H9 (cell line): ENCODE results near the gene TARBP2. TPM values are rescaled to one million over a fixed set of nuclear protein-coding genes. Genes with fewer than 3 reads are reported as not detected.

Source experiments
- DNase-seq: peaks from one replicate; pipeline ENCODE4 v3.0.0-alpha.2; 2017
- H2AFZ ChIP-seq: one replicate; pipeline ENCODE4 v1.6.1; 2013; ENCODE audit warnings: mild to moderate bottlenecking, low read length, control low read depth, moderate library complexity
- H2AK5ac ChIP-seq: 2 replicates; pipeline ENCODE4 v1.6.1; 2013; ENCODE audit warnings: low read length, control low read depth, mixed read lengths; ENCODE audit not compliant: insufficient read length
- H2BK120ac ChIP-seq: one replicate; pipeline ENCODE4 v1.6.1; 2013; ENCODE audit warnings: low read depth, mild to moderate bottlenecking, low read length, control low read depth, inconsistent platforms; ENCODE audit not compliant: poor library complexity, severe bottlenecking
- H2BK12ac ChIP-seq: 2 replicates; pipeline ENCODE4 v1.6.1; 2013; ENCODE audit warnings: low read length, control low read depth, mixed read lengths, low read depth; ENCODE audit not compliant: insufficient read length
- H2BK15ac ChIP-seq: 2 replicates; pipeline ENCODE4 v1.6.1; 2013; ENCODE audit warnings: low read depth, low read length, control low read depth
- H2BK20ac ChIP-seq: one replicate; pipeline ENCODE4 v1.6.1; 2013; ENCODE audit warnings: low read depth, mild to moderate bottlenecking, low read length, control low read depth, inconsistent platforms; ENCODE audit not compliant: poor library complexity, severe bottlenecking
- H2BK5ac ChIP-seq: 2 replicates; pipeline ENCODE4 v1.6.1; 2013; ENCODE audit warnings: low read length, control low read depth, mixed read lengths; ENCODE audit not compliant: insufficient read length
- H3K14ac ChIP-seq: 2 replicates; pipeline ENCODE4 v1.6.1; 2013; ENCODE audit warnings: low read length, control low read depth; ENCODE audit not compliant: insufficient read depth
- H3K18ac ChIP-seq: 2 replicates; pipeline ENCODE4 v1.6.1; 2013; ENCODE audit warnings: low read depth, mild to moderate bottlenecking, mixed read lengths, low read length, control low read depth; ENCODE audit not compliant: insufficient read length
- H3K23ac ChIP-seq: 2 replicates; pipeline ENCODE4 v1.6.1; 2013; ENCODE audit warnings: low read length, control low read depth, mixed read lengths, low read depth; ENCODE audit not compliant: insufficient read length
- H3K23me2 ChIP-seq: 2 replicates; pipeline ENCODE4 v1.6.1; 2013; ENCODE audit warnings: low read depth, mild to moderate bottlenecking, mixed read lengths, low read length, control low read depth; ENCODE audit not compliant: insufficient read length, poor library complexity, severe bottlenecking
- H3K27ac ChIP-seq: 2 replicates; pipeline ENCODE4 v1.5.1; 2013; ENCODE audit warnings: low read length, control low read depth, mixed read lengths, low read depth; ENCODE audit not compliant: insufficient read length
- H3K27me3 ChIP-seq: 2 replicates; pipeline ENCODE4 v1.6.1; 2013; ENCODE audit warnings: low read length, control low read depth, inconsistent platforms; ENCODE audit not compliant: insufficient read depth
- H3K4ac ChIP-seq: 2 replicates; pipeline ENCODE4 v1.6.1; 2013; ENCODE audit warnings: low read depth, mild to moderate bottlenecking, control low read depth, inconsistent platforms, low read length, moderate library complexity
- H3K4me1 ChIP-seq: 2 replicates; pipeline ENCODE4 v1.6.1; 2013; ENCODE audit warnings: low read length, control low read depth, inconsistent platforms; ENCODE audit not compliant: insufficient read depth
- H3K4me2 ChIP-seq: 2 replicates; pipeline ENCODE4 v1.6.1; 2013; ENCODE audit warnings: low read length, control low read depth, mixed read lengths; ENCODE audit not compliant: insufficient read length, insufficient read depth
- H3K56ac ChIP-seq: 2 replicates; pipeline ENCODE4 v1.6.1; 2013; ENCODE audit warnings: low read depth, mild to moderate bottlenecking, mixed read lengths, low read length, control low read depth; ENCODE audit not compliant: insufficient read length
- H3K79me1 ChIP-seq: 2 replicates; pipeline ENCODE4 v1.6.1; 2013; ENCODE audit warnings: low read depth, mild to moderate bottlenecking, moderate library complexity, low read length, control low read depth, inconsistent platforms; ENCODE audit not compliant: insufficient read depth, poor library complexity, severe bottlenecking
- H3K79me2 ChIP-seq: 2 replicates; pipeline ENCODE4 v1.6.1; 2013; ENCODE audit warnings: low read length, control low read depth, inconsistent platforms; ENCODE audit not compliant: insufficient read depth
- H3K9ac ChIP-seq: 2 replicates; pipeline ENCODE4 v1.6.1; 2013; ENCODE audit warnings: low read length, control low read depth, mixed read lengths; ENCODE audit not compliant: insufficient read length; ENCODE audit errors: extremely low read depth
- H3K9me3 ChIP-seq: one replicate; pipeline ENCODE4 v1.6.1; 2013; ENCODE audit warnings: low read depth, low read length, inconsistent platforms; ENCODE audit not compliant: control insufficient read depth
- H3T11ph ChIP-seq: one replicate; pipeline ENCODE4 v1.6.1; 2013; ENCODE audit warnings: mild to moderate bottlenecking, low read length, control low read depth, inconsistent platforms
- H4K20me1 ChIP-seq: one replicate; pipeline ENCODE4 v1.6.1; 2013; ENCODE audit not compliant: control insufficient read depth, insufficient read length, insufficient read depth
- H4K5ac ChIP-seq: 2 replicates; pipeline ENCODE4 v1.6.1; 2013; ENCODE audit warnings: low read depth, mild to moderate bottlenecking, mixed read lengths, low read length, control low read depth; ENCODE audit not compliant: insufficient read length
- H4K8ac ChIP-seq: replicated peaks from 2 replicates; pipeline ENCODE4 v1.6.1; 2013; ENCODE audit warnings: low read length, control low read depth, mixed read lengths, low read depth; ENCODE audit not compliant: insufficient read length
- H4K91ac ChIP-seq: 2 replicates; pipeline ENCODE4 v1.6.1; 2013; ENCODE audit warnings: low read depth, mild to moderate bottlenecking, moderate library complexity, mixed read lengths, low read length, control low read depth; ENCODE audit not compliant: insufficient read length
- H3K27ac Mint-ChIP-seq, 3 experiments: 2 replicates in 2 of 3; 3 replicates in 1 of 3; pipeline ENCODE4 v1.8.0; 2020 to 2021; ENCODE audit warnings: mixed read lengths in 3 of 3, mild to moderate bottlenecking in 1 of 3, moderate library complexity in 1 of 3
- H3K27me3 Mint-ChIP-seq: 2 replicates; pipeline ENCODE4 v1.8.0; 2021; ENCODE audit warnings: low read depth, mild to moderate bottlenecking, moderate library complexity, mixed read lengths
- H3K36me3 Mint-ChIP-seq, 3 experiments: 2 replicates in 2 of 3; 3 replicates in 1 of 3; pipeline ENCODE4 v1.8.0; 2020 to 2021; ENCODE audit warnings: low read depth in 3 of 3, mixed read lengths in 3 of 3; ENCODE audit not compliant: insufficient read depth in 1 of 3
- H3K4me1 Mint-ChIP-seq, 2 experiments: 2 replicates each; pipeline ENCODE4 v1.8.0; 2020; ENCODE audit warnings: mixed read lengths in 2 of 2
- H3K4me3 Mint-ChIP-seq, 2 experiments: 2 replicates in 1 of 2; 3 replicates in 1 of 2; pipeline ENCODE4 v1.8.0; 2020 to 2021; ENCODE audit warnings: mild to moderate bottlenecking in 2 of 2, mixed read lengths in 2 of 2, moderate library complexity in 1 of 2
- H3K9me3 Mint-ChIP-seq, 2 experiments: 2 replicates in 1 of 2; 3 replicates in 1 of 2; pipeline ENCODE4 v1.8.0; 2020; ENCODE audit warnings: mild to moderate bottlenecking in 2 of 2, mixed read lengths in 2 of 2, moderate library complexity in 1 of 2
- CTCF ChIP-seq: fragments of 200-600 bp; sonication (generic); conservative IDR thresholded peaks from 3 replicates; pipeline ENCODE4 v1.8.0; 2021; ENCODE audit warnings: antibody characterized with exemption, mild to moderate bottlenecking
- WGBS: extraction: QIAGEN DNeasy Blood & Tissue Kit; methylation state at CpG from one replicate; pipeline ENCODE4 v1.1.7; 2013; ENCODE audit warnings: missing lambda C conversion rate, low lambda C conversion rate, mixed read lengths; ENCODE audit not compliant: insufficient read length; ENCODE audit errors: extremely low coverage; 5-methylcytosine and 5-hydroxymethylcytosine counted together
- total RNA-seq: library from RNA; stranded (reverse); gene quantifications from 2 replicates; pipeline ENCODE4 v1.2.1, GENCODE V29; 2021

Gene TARBP2
- total RNA-seq, 1 experiment from 2014 or later = 79.2 TPM

- Histone ChIP-seq H2BK12ac (no peak overlapping the region), H3K18ac (no peak overlapping the region), H4K8ac (no peak overlapping the region), H3K27ac (no peak overlapping the region), H3T11ph (no peak overlapping the region), H2BK15ac (no peak overlapping the region), H3K4me2 (no peak overlapping the region), H3K9ac (no peak overlapping the region), H3K23ac (no peak overlapping the region), H3K9me3 (no peaks in the 10 kb centered on the region), H2AK5ac (no peak overlapping the region), H4K5ac (no peak overlapping the region), H3K4me1 (no peaks in the 10 kb centered on the region), H4K91ac (no peak overlapping the region), H2BK120ac (no peak overlapping the region), H2BK5ac (no peak overlapping the region), H3K4ac (no peak overlapping the region), H3K27me3 (no peaks in the 10 kb centered on the region), H3K79me1 (no peaks in the 10 kb centered on the region), H2AFZ (no peak overlapping the region), H3K79me2 (no peaks in the 10 kb centered on the region), H3K14ac (no peak overlapping the region), H3K23me2 (no peaks in the 10 kb centered on the region), H4K20me1 (no peaks in the 10 kb centered on the region), H3K56ac (no peak overlapping the region), H2BK20ac (no peak overlapping the region)
- Mint-ChIP-seq H3K27me3 (no peaks in the 10 kb centered on the region), H3K4me3 (no peak overlapping the region), H3K27ac (no peak overlapping the region), H3K4me1 (no peaks in the 10 kb centered on the region), H3K9me3 (no peaks in the 10 kb centered on the region), H3K36me3 (peaks cover 12 to 39% (median 33%) of the 10 kb centered on the region in 3 experiments; a peak in 6 of 7 replicates)
- no peak for TF ChIP-seq CTCF
- no CpG with 5 or more reads among the region's 2 CpGs for WGBS
- no peak for DNase-seq
Measured at GRCh38 chr12:53530061-53530460, 29.0 kb downstream of the TARBP2 start.
